Stimulated activated CD4-positive, alpha-beta T cell treated with anti-CD3 and anti-CD28 coated beads, Interleukin-15, amount 100 ng/mL, for 24 hours (primary cell): ENCODE results near the gene UGT2B11.
"Not testable (repeated sequence)": the region's sequence is repeated elsewhere in the genome, so short reads cannot be mapped to it uniquely, and the experiment has no call there.

ENCODE experiments used
- DNase-seq: peaks from one replicate; pipeline ENCODE4 v3.0.0-alpha.2; 2020

UGT2B11 gene

DNA sequence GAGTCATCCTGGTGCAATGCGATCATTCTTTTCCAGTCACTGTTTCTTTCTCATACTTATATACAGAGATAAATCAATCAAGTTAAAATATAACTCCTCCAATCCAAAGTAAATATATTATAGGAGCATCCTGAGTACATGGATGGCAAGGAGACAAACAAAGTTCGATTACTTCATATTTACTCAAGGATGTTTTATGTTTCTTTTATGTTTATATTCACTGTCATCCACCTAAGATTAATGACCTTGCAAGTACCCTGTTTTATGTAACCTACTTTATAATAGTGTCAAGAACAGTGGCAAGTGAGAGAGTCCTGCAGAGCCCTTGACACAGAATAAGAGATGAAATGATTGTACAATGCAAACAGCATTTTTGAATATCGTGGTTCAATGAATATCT lies at the start of gene UGT2B11:
Gene UGT2B11, minus strand, starts transcription at position 33 of the 400 bp plus-strand sequence. Its CDS starts 26 bp downstream, at position 7.
- no peak for DNase-seq

DNA sequence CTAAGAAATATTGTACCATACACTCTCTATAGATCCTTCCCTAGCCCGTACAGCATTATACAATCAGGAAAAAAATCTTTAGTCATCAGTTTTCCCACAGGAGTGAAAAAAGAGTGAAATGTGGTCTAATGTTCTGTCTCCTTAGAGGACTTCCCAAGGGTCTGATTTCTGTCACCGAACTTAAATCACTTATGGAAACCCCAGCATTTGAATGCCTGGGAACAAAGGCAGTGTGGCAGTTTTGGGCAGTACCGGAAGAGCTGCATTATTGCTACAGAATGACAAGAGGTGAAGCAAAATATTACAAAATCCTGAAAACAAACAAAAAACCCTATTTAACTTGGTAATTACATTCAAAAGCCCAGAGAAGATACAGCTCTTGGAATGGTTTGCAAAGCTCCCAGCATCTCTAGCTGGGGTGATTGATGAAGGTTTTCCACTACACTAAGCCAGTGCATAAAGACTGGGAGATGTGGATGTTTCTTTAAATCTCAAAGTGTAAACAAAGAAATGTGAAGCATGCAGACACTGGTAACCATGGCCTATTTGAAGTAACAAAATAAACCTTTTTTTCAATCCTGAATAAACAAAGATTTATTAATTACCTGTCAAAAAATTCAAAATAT lies 38.7 kb upstream of the UGT2B11 start:
- not testable (repeated sequence) for DNase-seq

DNA sequence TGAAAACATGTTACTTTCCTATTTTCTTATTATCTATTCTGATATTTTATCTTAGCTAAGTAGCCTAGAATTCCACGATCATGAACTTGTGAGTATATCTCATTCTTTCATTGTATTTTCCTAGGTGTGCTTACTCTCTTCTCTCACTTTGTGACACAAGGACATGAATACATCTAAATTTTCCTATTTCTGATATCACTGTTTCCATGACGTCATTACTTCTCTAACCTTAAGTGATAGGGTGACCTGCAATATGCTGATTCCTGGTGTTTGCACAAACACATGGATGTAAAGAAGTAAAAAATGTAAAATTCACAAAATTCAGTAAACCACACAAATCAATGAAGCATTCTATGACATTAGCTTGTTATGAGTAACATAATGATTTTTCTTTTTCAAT lies 36.3 kb upstream of the UGT2B11 start:
- not testable (repeated sequence) for DNase-seq

DNA sequence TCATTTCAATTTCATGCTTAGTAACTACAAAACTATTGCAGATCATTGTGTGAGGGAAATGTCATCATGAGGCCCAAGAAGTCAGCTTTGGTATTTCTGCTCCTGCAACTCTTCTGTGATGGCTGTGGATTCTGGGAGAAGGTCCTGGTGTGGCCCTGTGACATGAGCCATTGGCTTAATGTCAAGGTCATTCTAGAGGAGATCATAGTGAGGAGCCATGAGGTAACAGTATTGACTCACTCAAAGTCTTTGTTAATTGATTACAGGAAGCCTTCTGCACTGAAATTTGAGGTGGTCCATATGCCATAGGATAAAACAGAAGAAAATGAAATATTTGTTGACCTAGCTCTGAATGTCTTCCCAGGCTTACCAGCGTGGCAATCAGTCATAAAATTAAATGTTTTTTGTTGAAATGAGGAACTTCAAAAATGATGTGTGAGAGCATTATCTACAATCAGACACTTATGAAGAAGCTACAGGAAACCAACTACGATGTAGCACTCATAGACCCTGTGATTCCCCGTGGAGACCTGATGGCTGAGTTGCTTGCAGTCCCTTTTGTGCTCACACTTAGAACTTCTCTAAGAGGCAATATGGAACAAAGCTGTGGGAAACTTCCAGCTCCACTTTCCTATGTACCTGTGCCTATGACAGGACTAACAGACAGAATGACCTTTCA lies 28.2 kb upstream of the UGT2B11 start:
- DNase-seq, result not testable (repeated sequence)

DNA sequence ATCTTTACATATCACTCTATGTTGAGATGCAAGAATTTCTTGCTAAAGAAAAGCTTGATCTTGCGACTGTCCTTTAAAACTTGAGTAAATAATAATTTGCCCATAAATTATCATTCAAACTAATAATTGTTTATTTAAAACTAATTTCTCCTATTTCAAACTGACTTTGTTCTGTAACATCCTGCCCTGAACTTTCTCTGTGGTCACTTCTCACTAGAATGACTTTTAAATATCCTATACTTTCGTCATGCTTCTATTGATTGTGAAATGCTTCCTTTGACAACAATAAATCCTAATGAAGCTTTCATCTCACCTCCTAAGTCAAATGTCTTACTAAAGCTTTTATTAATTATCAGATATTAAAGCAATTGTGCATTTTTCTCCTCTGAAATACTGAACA lies 27.2 kb upstream of the UGT2B11 start:
- not testable (repeated sequence) for DNase-seq

DNA sequence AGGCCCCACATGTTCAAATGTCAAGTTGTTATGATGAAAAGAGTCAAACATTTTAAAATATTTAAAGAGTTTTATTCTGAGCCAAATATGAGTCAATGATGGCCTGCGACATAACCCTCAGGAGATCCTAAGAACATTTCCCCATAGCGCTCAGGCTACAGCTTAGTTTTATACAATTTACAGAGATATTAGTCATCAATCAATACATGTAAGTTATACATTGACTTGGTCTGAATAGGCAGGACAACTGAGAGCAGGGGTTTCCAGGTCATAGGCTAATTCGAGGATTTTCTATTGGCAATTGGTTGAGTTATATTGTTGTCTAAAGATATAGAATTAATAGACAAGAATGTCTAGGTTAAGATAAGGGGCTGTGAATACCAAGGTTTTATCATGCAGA lies 26.2 kb upstream of the UGT2B11 start:
- DNase-seq, result not testable (repeated sequence)

DNA sequence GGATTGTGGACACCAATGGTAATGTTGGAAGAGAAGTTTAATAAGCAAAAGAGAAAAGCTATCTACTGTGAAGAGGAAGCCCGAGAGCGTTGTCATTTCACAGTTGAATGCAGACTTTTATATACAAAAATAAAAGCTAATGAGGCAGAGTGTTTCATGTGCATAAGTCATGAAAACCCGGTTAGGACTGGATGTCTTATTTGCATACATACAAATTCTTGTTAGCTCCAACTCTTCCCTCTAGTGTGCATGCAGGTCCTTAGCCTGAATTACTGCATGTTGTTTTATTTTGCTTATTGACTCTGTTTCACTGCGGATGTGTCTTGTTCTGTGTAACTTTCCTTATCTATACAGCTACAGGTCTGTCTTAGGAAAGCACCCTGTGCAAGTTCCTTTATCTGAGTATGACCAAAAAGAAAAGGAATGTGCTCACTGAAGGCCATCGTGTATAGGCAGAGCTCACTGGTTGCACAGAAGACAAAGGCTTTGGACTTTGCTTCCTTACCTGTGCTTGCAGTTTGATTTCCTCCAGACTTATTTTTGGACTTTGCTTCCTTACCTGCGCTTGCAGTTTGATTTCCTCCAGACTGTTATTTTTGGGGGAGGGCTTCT lies 25.1 kb upstream of the UGT2B11 start:
- DNase-seq, result no peak

DNA sequence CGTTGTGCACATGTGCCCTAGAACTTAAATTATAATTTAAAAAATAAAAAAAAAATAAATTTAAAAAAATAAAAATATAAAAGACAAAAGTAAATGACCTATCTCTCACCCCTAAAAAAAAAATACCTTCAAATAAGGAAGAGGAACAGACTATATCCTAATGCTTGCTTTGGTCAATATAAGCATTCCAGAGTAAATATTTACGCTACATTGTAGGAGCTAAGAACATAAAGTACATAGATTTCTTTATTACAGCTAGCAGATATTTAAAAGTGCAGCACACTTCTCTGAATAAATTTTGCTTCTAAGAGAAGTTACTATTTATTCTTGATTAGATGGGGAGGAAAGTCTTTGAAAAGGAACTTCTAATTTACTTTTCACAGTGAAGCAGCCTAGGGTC lies 24.5 kb upstream of the UGT2B11 start:
- no peak for DNase-seq

DNA sequence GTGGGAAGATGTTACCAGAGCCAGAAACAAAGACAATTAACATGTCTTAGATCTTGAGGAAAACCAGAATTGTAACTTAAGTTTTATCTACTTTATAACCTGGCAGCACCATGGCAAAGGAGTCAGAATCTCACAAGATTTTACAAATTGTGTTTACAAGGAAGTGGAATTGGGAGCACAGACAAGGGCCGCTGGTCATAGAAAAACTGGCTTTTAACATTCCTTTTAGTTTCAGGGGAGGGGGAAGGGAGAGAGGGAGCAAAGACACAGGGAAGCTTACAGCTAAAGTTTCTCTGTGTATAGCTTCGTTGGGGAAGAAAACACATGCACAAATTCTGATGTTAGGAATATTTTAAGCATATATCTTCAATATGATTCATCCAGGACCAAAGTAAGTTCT lies 10.3 kb upstream of the UGT2B11 start:
- no peak for DNase-seq

DNA sequence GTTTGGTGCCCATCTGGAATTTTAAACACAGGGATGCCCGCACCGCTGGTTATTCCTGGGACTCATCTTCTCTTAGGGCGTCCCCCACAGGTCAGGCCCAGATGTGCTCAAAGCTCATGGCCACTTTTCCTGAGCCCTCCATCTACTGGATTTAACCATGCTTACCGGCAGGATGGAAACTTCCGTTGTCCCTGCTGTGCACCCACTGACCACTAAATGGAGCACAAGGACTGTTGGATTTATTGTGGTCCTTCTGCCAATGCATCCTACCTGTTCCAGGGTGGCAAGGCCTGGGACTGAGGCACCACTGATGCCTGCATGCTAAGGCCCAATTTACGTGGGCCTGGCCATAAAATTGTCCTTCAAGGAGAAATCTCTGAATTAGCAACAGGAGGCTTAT lies 8.7 kb upstream of the UGT2B11 start:
- DNase-seq, result not testable (repeated sequence)

DNA sequence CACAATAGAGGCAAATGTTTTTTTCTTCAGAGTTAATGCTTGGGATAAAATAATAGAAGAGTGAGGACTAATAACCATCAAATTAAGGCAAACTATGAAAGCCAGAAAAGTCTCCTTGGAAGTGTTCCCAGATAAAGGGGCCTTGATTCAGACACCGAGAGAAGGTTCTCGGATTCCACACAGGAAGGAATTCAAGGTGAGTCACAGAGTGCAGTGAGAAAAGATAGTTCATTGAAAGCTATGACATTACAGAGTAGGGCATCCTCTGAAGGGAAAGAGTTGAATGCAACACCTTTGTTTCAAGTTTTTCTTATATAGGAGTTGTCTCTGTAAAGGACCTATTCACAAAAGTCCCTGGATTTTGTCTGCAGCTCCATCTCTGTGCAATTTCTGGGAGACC lies 3.9 kb upstream of the UGT2B11 start:
- not testable (repeated sequence) for DNase-seq

DNA sequence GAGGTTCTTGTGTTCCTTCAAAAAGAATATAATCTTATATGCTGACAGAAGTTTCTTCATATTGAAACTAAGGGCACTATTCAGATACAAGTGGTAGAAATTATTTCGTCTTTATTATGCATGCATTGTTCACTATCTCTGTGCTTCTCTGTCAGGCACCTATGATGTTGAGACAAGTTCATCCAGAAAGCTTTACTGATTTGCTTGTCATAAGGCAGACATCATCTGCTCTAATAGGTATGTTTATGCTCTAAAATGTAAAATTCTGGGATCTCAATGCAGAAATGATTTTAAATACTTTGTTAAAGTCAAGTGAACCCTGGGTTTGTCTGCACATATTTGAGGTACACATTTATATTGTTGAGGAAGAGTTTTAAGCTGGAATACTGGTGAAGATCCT lies 3.6 kb downstream of the UGT2B11 start:
- DNase-seq, result no peak

DNA sequence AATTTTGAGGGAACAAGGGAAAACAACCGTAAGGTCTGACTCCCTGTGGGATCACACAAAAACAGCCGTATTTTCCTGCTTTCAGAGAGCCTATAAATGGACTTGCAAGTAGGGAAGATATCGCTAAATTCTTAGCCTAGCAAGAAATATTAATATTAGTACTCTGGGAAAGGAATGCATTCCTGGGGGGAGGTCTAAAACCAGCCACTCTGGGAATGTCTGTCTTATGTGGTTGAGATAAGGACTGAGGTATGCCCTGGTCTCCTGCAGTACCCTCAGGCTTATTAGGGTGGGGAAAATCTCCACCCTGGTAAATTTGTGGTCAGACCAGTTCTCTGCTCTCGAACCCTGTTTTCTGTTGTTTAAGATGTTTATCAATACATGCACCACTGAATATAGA lies 16.0 kb downstream of the UGT2B11 start:
- not testable (repeated sequence) for DNase-seq

DNA sequence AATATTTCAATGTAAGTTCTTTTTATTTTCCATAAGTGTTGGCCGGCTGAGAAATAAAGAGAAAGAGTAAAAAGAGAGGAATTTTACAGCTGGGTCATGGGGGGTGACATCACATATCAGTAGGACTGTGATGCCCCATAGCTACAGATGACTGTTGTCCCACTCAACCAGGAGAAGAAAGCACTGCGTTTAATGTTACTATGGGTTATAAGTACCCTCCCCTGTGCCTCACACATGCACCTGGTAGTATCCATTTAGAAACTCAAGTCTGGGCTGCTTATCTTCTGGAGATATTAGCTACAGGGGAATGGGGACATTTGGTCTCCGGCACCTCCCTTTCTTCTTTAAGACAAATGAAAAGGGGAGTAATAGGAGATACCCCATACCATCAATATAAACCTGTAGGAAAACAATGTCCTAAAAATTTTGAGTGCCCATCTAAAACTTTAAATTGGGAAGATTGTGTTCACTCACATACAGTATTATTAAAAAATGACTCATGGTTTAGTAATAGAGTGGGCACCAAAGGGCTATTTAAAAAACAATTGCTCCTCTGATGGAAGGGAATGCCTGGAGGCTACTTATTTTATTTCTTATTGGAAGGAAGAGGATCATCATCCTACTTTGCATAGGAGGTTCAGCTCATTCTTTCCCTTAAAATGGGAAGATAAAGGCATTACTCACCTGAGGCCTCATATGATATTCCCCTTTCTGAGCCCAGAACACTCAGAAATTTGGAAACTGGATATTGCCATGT lies 18.2 kb downstream of the UGT2B11 start:
- no peak for DNase-seq

DNA sequence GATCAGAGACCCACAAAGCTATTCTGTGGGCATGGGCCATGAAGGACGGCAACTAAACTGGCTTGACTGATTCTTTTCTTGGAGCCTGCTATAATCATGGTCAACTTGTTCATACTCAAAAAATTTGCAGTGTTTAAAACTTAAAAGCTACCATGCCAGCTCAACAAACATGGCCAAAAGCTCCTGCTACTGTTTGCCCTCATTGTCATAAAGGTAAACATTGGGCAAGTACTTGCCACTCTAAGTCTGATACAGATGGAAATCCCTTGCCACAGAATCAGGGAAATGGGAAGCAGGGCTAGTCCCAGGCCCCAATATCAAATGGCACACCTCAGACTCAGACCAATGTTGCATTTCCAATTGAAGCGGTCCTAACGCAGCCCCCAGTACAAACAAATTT lies 20.4 kb downstream of the UGT2B11 start:
- no peak for DNase-seq

DNA sequence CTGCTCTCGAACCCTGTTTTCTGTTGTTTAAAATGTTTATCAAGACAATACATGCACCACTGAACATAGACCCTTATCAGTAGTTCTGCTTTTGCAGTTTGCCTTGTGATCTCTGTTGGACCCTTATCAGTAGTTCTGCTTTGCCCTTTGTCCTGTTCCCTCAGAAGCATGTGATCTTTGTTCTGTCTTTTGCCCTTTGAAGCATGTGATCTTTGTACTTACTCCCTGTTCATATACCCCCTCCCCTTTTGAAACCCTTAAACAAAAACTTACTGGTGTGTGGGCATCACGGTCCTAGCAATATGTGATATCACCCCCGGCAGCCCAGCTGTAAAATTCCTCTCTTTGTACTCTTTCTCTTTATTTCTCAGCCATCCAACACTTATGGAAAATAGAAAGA lies 22.6 kb downstream of the UGT2B11 start:
- DNase-seq, result not testable (repeated sequence)

DNA sequence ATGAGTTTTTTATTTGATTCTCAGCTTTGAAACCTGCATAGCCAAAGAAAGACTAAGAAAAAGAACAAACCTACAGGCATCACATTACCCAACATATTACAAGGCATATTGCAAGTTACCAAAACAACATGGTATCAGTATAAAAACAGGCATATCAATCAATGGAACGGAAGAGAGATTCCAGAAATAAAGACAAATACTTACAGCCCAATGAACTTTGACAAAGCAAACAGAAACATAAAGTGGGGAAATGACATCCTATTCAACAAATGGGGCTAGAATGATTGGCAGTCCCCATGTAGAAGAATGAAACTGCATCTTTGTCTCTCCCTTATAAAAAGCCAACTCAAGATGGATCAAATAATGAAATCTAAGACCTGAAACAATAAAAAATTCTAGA lies 23.9 kb downstream of the UGT2B11 start:
- not testable (repeated sequence) for DNase-seq

DNA sequence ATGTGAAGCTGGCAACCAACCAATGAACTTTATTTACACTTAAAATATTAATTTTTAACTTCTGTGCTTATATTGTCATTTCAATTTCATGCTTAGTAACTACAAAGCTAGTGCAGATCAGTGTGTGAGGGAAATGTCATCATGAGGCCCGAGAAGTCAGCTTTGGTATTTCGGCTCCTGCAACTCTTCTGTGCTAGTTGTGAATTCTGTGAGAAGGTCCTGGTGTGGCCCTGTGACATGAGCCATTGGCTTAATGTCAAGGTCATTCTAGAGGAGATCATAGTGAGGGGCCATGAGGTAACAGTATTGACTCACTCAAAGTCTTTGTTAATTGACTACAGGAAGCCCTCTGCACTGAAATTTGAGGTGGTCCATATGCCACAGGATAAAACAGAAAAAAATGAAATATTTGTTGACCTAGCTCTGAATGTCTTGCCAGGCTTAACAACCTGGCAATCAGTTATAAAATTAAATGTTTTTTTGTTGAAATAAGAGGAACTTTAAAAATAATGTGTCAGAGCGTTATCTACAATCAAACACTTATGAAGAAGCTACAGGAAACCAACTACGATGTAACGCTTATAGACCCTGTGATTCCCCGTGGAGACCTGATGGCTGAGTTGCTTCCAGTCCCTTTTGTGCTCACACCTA lies 32.9 kb downstream of the UGT2B11 start:
- not testable (repeated sequence) for DNase-seq

DNA sequence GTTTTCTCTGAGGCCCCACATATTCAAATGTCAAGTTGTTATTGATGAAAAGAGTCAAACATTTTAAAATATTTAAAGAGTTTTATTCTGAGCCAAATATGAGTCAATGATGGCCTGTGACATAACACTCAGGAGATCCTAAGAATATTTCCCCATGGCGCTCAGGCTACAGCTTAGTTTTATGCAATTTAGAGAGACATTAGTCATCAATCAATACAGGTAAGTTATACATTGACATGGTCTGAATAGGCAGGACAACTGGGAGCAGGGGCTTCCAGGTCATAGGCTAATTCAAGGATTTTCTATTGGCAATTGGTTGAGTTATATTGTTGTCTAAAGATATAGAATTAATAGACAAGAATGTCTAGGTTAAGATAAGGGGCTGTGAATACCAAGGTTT lies 34.7 kb downstream of the UGT2B11 start:
- DNase-seq, result not testable (repeated sequence)

DNA sequence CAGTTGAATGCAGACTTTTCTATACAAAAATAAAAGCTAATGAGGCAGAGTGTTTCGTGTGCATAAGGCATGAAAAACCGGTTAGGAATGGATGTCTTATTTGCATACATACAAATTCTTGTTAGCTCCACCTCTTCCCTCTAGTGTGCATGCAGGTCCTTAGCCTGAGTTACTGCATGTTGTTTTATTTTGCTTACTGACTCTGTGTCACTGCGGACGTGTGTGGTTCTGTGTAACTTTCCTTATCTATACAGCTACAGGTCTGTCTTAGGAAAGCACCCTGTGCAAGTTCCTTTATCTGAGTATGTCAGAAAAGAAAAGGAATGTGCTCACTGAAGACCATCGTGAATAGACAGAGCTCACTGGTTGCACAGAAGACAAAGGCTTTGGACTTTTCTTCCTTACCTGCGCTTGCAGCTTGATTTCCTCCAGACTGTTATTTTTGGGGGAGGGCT lies 35.8 kb downstream of the UGT2B11 start:
- DNase-seq, result not testable (repeated sequence)

DNA sequence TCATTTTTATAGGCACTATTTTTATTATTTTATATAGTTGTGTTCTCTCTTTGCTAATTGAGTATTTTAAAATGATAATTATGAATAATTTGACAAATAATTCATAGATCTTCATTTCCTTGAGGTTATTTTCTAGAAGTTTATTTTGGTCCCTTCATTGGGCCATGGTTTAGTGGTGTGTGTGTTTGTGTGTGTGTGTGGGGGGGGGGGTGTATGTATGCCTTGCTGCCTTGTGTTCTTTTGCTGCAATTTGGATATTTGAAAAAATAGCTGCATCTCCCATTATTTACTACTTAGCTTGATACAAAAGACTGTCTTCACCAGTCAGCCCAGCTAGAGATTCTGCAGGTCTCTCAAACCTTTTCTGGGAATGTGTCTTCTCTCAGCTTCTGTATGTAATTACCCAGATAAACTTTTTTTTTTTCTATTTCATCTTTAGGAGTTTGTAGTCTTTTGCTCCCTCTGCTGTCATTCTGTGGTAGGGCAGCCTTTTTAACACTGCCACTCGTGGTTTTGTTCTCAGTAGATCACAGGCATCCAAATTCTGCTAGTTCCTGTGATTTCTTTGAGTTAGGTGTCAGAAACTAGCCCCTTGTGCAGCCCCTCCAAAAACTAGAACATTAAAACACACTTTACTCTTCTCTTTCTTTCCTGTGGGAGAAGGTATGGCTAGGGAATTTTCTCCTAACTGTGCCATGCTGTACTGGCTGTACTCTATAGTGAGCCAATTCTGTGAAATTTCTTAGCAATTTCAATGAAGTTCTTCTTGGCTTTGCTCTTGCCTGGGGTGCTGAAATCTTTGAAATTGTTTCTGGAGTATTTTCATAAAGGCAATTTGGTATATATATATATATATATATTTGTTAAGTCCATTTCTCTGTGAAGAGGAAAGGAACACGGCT lies 44.1 kb downstream of the UGT2B11 start:
- peak; percentile 35 for DNase-seq

DNA sequence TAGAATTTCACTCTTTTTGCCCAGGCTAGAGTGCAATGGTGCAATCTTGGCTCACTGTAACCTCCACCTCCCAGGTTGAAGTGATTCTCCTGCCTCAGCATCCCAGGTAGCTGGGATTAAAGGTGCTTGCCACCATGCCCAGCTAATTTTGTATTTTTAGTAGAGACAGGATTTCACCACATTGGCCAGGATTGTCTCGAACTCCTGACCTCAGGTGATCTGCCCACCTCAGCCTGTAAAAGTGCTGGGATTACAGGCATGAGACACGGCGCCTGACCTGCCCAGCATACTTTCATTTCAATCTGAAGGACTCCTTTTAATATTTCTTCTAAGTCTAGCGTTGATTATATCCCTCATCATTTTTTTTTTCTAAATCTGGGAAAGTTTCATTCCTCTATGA lies 45.4 kb downstream of the UGT2B11 start:
- not testable (repeated sequence) for DNase-seq
